Measurements from ENCODE around the gene PDE11A.

- TF ChIP-seq TAF1 (IDR thresholded peaks at IDR 0.05; ENCODE audit: borderline replicate concordance, insufficient read depth, low read length) = no peak
- TF ChIP-seq, protein P1, sequence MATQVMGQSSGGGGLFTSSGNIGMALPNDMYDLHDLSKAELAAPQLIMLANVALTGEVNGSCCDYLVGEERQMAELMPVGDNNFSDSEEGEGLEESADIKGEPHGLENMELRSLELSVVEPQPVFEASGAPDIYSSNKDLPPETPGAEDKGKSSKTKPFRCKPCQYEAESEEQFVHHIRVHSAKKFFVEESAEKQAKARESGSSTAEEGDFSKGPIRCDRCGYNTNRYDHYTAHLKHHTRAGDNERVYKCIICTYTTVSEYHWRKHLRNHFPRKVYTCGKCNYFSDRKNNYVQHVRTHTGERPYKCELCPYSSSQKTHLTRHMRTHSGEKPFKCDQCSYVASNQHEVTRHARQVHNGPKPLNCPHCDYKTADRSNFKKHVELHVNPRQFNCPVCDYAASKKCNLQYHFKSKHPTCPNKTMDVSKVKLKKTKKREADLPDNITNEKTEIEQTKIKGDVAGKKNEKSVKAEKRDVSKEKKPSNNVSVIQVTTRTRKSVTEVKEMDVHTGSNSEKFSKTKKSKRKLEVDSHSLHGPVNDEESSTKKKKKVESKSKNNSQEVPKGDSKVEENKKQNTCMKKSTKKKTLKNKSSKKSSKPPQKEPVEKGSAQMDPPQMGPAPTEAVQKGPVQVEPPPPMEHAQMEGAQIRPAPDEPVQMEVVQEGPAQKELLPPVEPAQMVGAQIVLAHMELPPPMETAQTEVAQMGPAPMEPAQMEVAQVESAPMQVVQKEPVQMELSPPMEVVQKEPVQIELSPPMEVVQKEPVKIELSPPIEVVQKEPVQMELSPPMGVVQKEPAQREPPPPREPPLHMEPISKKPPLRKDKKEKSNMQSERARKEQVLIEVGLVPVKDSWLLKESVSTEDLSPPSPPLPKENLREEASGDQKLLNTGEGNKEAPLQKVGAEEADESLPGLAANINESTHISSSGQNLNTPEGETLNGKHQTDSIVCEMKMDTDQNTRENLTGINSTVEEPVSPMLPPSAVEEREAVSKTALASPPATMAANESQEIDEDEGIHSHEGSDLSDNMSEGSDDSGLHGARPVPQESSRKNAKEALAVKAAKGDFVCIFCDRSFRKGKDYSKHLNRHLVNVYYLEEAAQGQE (IDR thresholded peaks at IDR 0.05; ENCODE audit: insufficient read depth in 1 of 2, low read depth in 2 of 2, low read length in 2 of 2) = no peak
These were observed 191.4 kb downstream of the PDE11A start for GRCh38 chr2:177881008-177881747.
